ENCODE measurements around the gene BOLA3.
"Not testable (repeated sequence)": the region's sequence is repeated elsewhere in the genome, so short reads cannot be mapped to it uniquely, and the experiment has no call there.

Gene BOLA3, protein sequence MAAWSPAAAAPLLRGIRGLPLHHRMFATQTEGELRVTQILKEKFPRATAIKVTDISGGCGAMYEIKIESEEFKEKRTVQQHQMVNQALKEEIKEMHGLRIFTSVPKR

DNA sequence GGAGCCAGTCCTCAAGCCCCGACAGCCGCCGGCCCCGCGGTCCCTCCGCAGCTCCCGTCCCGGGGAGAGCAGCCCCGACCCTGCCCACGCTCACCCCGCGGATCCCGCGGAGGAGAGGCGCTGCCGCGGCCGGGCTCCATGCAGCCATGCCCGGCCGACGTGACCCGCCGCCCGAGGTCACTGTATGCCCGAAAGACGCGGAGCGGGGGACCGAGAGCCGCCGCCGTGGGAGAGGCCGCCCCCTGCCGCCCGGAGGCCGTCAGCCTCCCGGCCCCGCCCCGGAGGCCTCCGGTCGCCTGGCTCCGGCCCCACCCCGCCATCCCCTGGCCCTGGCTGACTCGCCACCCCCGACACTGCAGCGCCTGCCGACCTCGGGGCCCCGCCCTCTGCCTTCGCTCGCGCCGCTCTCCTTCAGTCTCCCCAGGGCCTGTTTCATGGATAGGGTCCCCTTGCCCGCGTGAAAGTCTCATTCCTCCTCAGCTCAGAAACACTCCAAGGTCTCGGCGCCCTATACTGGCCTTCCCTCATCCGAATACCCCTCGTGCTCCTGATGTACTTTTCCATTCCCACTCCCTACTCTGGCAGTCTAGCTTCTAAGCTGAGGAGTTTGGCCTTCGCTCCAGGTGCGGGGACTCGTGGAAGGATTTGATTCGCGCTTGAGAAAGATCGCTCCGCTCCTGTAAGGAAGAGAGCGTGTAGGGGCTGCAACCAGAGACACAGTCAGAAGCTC lies at the start of gene BOLA3:
Gene BOLA3, minus strand, starts transcription at position 186 of the 730 bp plus-strand sequence. Its CDS starts 38 bp downstream, at position 148.
- DNase-seq = peak; percentile 84

GRCh38 chr2:74197049-74197448 lies 49.3 kb upstream of the BOLA3 start:
- DNase-seq = no peak

DNA sequence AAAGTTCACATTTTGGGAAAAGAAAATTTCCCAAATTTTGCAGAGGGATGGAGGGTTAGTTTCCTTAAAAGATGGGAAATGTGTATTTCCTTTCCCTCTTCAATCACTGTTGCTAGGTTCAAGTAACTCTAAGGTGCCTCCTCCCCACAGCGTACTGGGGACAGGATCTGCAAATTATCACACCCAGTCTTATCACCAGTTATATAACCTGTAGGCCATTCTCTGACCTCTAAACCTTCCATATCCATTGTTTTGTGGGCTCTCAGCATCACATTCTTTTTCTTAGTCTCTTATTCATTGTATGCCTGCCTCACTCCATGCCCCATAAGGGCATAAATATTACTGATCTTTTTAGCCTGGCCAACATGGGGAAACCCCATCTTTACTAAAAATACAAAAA lies 47.1 kb upstream of the BOLA3 start:
- DNase-seq = no peak

DNA sequence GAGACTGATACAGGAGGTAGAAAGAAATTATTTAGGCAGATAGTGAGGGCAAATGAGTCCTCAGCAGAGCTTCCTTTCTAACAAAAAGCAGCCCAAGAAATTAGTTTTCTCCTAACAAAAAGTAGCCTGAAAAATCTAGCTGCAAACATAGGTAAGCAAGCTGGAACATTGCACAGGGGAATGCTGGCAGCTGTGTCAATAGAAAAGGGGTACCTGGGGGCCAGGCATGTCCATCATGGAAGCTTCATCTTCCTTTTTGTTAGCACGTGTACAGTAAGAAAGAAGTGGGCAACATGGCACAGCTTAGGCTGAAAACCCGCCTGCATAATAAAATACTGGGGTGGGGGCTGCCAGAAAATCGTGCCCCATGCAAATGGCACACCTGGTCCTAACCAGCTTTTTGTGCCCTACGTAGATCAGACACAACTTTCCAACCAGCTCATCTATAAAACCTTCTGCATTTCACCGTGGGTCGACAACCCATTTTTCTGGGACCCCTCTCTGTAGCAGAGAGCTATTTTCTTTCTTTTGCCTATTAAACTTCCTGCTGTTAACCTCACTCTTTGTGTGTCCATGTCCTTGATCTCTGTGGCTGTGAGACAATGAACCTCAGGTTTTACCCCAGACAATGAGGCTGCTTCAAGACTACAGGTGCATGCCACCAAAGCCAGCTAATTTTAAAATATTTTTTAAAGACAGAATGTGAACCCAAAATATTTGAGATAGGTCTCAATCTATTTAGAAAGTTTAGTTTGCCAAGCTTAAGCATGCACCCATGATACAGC lies 44.1 kb upstream of the BOLA3 start:
- no peak for DNase-seq

DNA sequence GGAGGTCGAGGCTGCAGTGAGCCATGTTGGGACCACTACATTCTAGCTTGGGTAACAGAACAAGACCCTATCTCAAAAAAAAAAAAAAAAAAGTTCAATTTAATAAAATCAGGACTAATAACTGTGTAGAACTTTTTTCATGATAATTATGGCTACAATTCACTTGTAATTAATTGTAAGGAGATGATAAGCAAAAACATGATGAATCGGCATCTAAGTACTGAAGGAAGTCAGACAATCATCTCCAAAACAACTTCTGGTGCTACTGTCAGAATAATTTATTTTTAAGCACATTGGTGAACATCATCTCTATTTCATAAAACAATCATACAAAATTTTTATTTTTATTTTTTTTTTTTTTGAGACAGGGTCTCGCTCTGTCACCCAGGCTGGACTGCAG lies 41.0 kb upstream of the BOLA3 start:
- DNase-seq = no peak

DNA sequence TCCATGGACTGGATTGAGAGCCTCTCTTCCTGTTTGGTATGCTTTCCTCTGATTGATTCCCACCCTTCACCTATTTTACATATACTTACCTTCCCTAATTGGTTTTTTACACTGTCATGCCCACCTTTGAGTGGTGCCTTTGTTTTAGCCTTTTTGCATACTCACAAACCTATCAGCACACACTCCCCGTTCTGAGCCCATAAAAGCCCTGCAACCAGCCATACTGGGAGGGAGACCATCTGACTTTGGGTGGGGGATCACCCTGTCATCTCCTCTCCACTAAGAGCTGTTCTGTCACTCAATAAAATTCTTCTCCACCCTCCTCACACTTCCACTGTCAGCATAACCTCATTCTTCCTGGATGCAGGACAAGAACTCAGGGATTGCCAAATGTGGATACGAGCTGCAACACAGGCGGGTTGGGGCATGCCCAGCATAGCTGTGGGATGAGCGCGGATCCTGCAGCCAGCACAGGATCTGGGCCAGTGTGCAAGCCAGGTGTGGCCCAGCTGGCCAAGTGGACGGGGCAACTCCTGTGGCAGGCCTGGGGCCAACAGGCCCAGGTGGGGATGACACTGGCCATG lies 40.4 kb upstream of the BOLA3 start:
- DNase-seq = no peak

GRCh38 chr2:74186706-74187105 lies 39.0 kb upstream of the BOLA3 start:
- not testable (repeated sequence) for DNase-seq

DNA sequence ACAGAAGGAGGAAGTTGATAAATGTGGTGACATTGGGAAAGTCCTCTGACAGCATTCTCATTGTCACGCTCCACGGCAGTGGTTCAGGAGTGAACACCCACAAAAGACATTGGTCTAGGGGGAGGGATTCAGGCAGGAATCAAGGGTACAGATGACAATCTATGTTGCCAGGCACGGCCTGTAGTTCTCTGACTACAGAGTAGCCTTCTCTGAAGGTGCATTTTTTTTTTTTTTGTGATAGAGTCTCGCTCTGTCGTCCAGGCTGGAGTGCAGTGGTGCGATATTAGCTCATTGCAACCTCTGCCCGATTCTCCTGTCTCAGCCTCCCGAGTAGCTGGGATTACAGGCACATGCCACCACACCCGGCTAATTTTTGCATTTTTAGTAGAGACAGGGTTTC lies 38.3 kb upstream of the BOLA3 start:
- no peak for DNase-seq

DNA sequence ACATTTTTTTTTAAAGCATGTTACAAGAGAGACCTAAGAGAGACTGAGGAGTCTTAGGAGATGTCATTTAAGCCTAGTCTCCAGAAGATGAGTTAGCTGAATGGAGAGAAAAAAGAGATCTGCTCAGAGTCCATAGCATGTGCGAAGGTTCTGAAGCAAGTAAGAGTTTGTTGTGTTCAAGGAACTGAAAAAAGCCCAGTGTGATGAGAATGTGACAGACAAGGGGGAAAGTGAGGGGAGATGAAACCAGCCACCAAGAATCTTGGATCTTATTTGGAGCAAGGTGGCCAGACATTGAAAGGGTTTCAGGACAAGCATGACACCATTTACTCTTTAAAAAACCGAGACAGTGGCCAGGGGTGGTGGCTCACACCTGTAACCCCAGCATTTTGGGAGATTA lies 36.2 kb upstream of the BOLA3 start:
- no peak for DNase-seq

DNA sequence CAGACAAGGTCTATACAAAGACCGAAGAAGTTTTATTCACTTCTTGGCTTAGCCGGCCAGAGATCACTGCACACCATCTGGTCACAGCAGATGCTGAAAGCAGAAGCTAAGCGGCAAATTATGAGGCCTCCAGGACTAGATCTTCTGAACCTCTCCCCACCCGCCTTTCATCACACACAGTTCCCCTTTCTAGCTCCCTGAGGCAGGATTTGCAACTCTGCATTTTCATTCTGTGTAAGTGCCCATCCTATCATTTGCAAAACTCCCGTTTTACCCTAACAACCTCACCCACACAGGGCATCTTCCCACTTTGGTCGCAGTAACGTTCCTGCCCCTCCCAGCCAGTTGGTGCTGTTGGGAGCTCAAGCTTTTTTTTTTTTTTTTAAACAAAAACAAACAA lies 34.0 kb upstream of the BOLA3 start:
- no peak for DNase-seq

GRCh38 chr2:74179063-74179865 lies 31.6 kb upstream of the BOLA3 start:
- DNase-seq = no peak

- DNase-seq = peak; percentile 98
Observed at GRCh38 chr2:74178211-74179062, 30.7 kb upstream of the BOLA3 start, which contains the start of gene MOB1A. Gene MOB1A (minus strand): TSS chr2:74178879. CDS start chr2:74178674, 205 bp downstream.

DNA sequence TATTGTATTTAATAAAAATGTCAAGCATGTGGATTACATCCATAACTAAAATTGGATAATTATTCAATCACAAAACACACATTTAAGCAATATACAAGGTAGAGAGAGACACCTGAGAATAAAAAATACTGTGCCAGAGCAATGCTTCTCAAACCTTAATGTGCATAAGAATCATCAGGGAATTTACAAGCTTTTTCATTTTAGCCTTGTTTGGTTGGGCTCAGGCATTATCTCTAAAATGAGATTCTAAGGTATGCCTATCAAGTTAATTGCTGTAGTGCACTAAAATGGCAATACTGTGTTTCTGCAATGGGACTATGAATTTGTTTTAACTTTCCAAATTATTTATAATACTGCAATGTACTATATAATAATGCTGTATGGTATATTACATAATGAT lies 30.0 kb upstream of the BOLA3 start:
- DNase-seq = no peak

DNA sequence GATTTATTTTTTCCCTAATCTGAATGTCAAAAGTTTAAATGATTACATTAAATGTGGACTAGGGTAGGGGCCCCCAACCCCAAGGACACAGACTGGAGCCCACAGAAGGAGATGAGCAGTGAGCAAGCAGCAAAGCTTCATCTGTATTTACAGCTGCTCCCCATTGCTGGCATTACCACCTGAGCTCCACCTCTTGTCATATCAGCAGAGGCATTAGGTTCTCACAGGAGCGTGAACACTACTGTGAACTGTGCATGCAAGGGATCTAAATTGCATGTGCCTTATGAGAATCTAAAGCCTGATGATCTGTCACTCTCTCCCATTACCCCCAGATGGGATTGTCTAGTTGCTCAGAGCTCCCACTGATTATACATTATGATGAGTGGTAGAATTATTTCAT lies 27.2 kb upstream of the BOLA3 start:
- DNase-seq = no peak

DNA sequence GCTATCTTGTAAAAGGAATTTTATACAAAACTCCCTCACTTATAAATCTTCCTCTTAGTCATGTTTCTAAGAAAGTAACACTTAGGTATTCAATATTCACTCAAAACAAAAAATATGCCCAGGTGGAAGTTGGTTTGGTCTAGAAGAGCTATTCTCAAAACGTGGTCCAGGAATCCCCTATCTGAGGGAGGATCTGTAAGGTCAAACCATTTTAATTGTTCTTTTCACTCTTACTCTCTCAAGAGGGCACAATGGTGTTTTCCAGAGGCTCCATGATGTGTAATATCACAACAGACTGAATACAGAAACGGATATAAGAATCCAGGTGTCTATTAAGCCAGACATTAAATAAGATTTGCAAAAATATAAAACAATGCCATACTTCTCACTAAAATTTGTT lies 21.0 kb upstream of the BOLA3 start:
- DNase-seq = no peak

GRCh38 chr2:74164761-74165160 lies 17.0 kb upstream of the BOLA3 start:
- no peak for DNase-seq

DNA sequence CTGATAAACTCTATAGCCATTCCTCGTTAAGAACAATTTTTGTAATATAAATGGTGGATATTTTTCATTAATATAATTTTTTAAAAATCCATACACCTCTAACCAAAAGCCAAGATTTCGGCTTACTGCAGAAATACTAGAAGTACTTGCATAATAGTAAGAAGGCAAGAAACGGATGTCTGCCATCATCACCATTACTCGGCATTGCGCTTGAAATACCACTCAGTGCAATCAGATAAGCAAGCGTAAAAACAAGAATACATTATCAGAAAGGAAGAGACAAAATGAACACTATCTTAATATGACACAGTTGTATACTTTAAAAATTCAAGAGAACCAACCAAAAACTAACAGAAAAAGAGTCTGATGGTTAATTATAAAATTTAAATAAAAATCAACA lies 15.2 kb upstream of the BOLA3 start:
- no peak for DNase-seq

GRCh38 chr2:74155830-74156229 lies 8.1 kb upstream of the BOLA3 start:
- no peak for DNase-seq

GRCh38 chr2:74152954-74153353 lies 5.2 kb upstream of the BOLA3 start:
- DNase-seq = no peak

DNA sequence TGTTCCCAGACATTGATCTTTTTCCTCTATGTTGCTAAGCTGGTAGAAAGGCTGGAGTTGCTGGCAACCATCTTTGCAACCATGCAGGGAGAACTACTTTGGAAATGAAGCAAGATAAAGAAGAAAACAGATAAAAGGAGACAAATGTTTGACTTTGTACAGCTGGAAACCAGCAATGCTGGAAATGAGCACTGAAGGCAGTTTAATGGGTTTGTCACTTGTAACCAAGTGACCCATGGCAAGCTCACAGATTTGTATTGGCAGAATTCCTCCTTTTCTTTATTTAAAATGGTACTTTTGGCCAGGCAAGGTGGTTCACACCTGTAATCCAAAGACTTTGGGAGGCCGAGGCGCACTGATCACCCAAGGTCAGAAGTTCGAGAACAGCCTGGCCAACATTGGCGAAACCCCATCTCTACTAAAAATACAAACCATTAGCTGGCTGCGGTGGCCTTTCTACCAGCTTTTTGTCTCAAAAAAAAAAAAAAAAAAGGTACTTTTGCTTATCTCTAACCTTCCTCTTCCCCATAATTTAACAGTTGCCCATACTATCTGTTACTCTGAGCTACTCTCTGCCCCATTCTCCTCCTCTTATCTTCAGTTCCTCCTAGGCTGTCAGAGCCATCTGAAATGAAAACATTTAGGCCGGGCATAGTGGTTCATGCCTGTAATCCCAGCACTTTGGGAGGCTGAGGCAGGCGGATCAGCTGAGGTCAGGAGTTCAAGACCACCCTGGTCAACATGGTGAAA lies 2.0 kb upstream of the BOLA3 start:
- no peak for DNase-seq

DNA sequence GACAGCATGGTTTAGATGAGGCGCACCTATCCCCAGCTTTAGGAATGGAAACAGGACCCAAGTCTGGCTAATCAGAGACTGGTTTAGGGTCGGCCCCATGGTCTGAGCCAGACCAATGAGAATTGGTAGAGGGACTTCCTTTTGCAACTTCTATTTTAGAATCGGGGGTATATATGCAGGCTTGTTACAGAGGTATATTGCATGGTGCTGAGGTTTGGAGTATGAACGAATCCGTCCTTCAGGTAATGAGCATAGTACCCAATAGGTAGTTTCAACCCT lies 1.5 kb upstream of the BOLA3 start:
- no peak for DNase-seq
